ENCODE data around the gene PSME3IP1. TPM values are rescaled to one million over a fixed set of nuclear protein-coding genes. Genes with fewer than 3 reads are reported as not detected.
A peak's percentile ranks its signal among the peaks of the same experiment; 100 is the strongest.

PSME3IP1 gene
- total RNA-seq, 1 experiment from 2014 or later: 103 TPM

DNA sequence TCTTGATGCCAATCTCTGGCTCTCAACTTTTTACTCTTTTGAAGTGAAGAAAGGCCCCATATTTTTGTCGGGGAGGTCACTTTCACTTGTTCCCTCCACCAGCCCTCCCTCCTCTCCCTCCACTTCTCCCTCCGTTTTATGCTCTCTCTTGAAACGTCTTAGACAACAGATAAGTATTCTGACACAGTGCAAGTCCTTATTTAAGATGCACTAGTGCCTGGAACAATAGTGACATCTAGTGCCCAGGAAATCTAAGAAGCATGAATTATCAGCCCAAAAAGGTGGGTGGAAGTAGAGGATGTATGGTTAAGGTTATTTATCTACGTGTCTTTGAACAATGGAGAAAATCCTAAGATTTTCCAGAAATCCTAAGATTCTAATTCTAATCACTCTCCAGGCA is 17.9 kb downstream of the PSME3IP1 start:
- Histone ChIP-seq H3K23ac (ENCODE audit: insufficient read length, low read depth, low read length) (no peak overlapping the region), H3K9ac (ENCODE audit: extremely low read depth, insufficient read length, low read length) (no peak overlapping the region), H2BK12ac (ENCODE audit: insufficient read length, low read depth, low read length) (no peak overlapping the region), H4K8ac (replicated peaks; ENCODE audit: insufficient read length, low read depth, low read length) (no peak overlapping the region), H3K4me1 (ENCODE audit: insufficient read depth, low read length) (no peaks in the 10 kb centered on the region), H3K18ac (ENCODE audit: insufficient read length, low read depth, low read length) (no peak overlapping the region), H4K91ac (ENCODE audit: insufficient read length, low read depth, low read length) (no peak overlapping the region), H3K79me2 (ENCODE audit: insufficient read depth, low read length) (no peaks in the 10 kb centered on the region), H2AFZ (ENCODE audit: low read length) (no peak overlapping the region), H3K27me3 (ENCODE audit: insufficient read depth, low read length) (no peaks in the 10 kb centered on the region), H3K56ac (ENCODE audit: insufficient read length, low read depth, low read length) (no peak overlapping the region), H3T11ph (ENCODE audit: low read length) (no peak overlapping the region), H2AK5ac (ENCODE audit: insufficient read length, low read length) (no peak overlapping the region), H2BK15ac (ENCODE audit: low read depth, low read length) (no peak overlapping the region), H2BK20ac (ENCODE audit: low read depth, low read length, poor library complexity, severe bottlenecking) (no peak overlapping the region), H3K4me2 (ENCODE audit: insufficient read depth, insufficient read length, low read length) (no peak overlapping the region), H3K14ac (ENCODE audit: insufficient read depth, low read length) (no peak overlapping the region), H3K4ac (ENCODE audit: low read depth, low read length) (no peak overlapping the region), H3K9me3 (ENCODE audit: control insufficient read depth, low read depth, low read length) (no peaks in the 10 kb centered on the region), H3K27ac (ENCODE audit: insufficient read length, low read depth, low read length) (no peak overlapping the region), H2BK120ac (ENCODE audit: low read depth, low read length, poor library complexity, severe bottlenecking) (no peak overlapping the region), H3K23me2 (ENCODE audit: insufficient read length, low read depth, low read length, poor library complexity, severe bottlenecking) (no peaks in the 10 kb centered on the region), H2BK5ac (ENCODE audit: insufficient read length, low read length) (no peak overlapping the region), H4K20me1 (ENCODE audit: control insufficient read depth, insufficient read depth, insufficient read length) (no peaks in the 10 kb centered on the region), H3K79me1 (ENCODE audit: insufficient read depth, low read depth, low read length, poor library complexity, severe bottlenecking) (no peaks in the 10 kb centered on the region), H4K5ac (ENCODE audit: insufficient read length, low read depth, low read length) (no peak overlapping the region)
- Mint-ChIP-seq H3K9me3 (no peaks in the 10 kb centered on the region), H3K27me3 (ENCODE audit: low read depth) (no peaks in the 10 kb centered on the region), H3K27ac (no peak overlapping the region), H3K4me3 (no peak overlapping the region), H3K4me1 (no peaks in the 10 kb centered on the region), H3K36me3 (ENCODE audit: insufficient read depth in 1 of 3, low read depth in 3 of 3) (peaks cover 39 to 82% (median 70%) of the 10 kb centered on the region in 3 experiments)
- peak; percentile 65 for TF ChIP-seq CTCF (conservative IDR thresholded peaks at IDR 0.05)
- no peak for DNase-seq
- WGBS (ENCODE audit: extremely low coverage, insufficient read length, low lambda C conversion rate): no CpG with 5 or more reads among the region's 4 CpGs

All from H9 (cell line).